Right kidney (tissue), 1 donor: ENCODE measurements around the gene ALG9.
"Not testable (repeated sequence)": the region's sequence is repeated elsewhere in the genome, so short reads cannot be mapped to it uniquely, and the experiment has no call there.

Source experiments
- DNase-seq: peaks from one replicate; pipeline ENCODE4 v3.0.0-alpha.2; 2016

The ALG9 gene

GRCh38 chr11:111886032-111886431 lies 14.7 kb upstream of the ALG9 start:
- DNase-seq: no peak

- not testable (repeated sequence) for DNase-seq
Observed at GRCh38 chr11:111885053-111885452, 13.7 kb upstream of the ALG9 start.

DNA sequence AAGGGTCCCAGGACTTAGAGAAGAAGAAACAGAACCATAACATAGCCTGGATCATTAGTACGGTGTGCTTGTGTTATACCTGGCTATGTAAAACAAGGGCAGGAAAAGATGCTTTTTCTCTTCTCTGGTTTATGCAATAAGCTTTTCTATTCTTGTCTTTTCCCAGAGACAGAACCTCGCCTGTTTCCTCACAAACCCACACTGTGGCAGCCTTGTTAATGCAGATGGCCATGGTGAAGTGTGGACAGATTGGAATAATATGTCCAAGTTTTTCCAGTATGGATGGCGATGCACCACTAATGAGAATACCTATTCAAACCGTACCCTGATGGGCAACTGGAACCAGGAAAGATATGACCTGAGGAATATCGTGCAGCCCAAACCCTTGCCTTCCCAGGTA lies 10.8 kb upstream of the ALG9 start:
- no peak for DNase-seq

GRCh38 chr11:111879637-111879960 lies 8.2 kb upstream of the ALG9 start:
- no peak for DNase-seq

- peak; percentile 99 for DNase-seq
Observed at GRCh38 chr11:111878849-111879636, 7.7 kb upstream of the ALG9 start, which contains the start of the genes CFAP68 and FDXACB1. TSS of gene CFAP68 (plus strand) at chr11:111879541. CDS start at chr11:111879561, 20 bp downstream. TSS of gene FDXACB1 (minus strand) at chr11:111879165. CDS start at chr11:111879132, 33 bp downstream.

- no peak for DNase-seq
Observed at GRCh38 chr11:111878385-111878848, 7.0 kb upstream of the ALG9 start.

DNA sequence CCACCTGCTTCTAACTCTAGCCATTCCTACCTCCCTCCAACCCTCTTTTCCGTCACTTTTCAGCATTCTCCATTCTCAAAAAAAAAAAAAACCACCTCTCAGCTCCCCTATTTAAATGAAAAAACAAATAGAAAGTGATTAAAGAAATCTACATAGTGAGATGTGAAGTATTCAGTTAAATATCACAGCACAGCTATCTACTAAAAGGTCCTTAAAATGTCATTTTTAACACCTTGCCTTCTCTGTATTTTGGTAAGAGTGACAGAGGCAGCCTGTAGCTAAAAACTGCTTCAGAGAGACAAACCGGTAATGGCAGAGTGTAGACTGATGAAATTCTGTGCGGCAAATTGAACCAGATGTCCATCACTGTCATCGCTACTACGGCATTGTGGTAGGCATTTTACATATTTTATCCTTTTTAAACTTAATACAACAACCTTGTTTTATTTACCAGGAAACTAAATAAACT lies 346 bp upstream of the ALG9 start:
- no peak for DNase-seq

GRCh38 chr11:111870522-111870885 lies 877 bp downstream of the ALG9 start:
- no peak for DNase-seq

- no peak for DNase-seq
Observed at GRCh38 chr11:111870113-111870512, 1.3 kb downstream of the ALG9 start.

DNA sequence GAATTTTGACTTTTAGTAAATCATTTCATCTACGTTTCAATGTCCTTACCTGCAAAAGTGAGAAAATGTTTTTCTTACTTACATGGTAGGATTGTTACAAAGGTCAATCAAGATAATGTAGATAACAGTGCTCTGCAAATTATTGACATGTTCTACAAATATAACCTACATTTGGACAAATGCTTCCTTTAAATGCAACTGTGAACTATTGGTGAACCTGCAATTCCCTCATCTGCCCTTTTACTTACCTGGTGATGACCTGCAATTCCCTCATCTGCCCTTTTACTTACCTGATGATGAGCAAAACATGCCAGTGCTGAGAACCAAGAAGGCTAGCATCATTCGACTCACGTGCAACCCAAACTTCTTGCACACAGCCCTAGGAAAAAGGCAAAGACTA lies 11.1 kb downstream of the ALG9 start:
- DNase-seq: no peak

- no peak for DNase-seq
Observed at GRCh38 chr11:111855506-111855905, 15.9 kb downstream of the ALG9 start.

- no peak for DNase-seq
Observed at GRCh38 chr11:111852103-111852502, 19.3 kb downstream of the ALG9 start.

DNA sequence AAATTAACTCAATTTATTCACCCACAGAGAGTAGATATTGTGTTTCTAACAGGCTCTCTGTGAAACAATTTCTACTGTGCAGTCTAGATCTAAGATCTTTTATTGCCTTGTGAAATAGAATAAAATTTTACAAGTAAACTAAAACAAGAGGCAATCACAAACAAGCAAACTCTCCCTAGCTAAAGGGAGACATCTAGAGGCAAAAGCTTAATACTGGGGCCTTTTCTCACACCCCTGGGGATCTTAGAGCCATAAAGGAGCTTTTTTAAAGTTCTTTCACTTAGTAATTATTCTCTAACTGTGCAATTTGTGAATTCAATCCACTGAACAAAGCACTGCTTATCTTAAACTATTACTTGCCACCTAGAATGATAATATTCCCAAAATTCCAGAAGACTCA lies 19.7 kb downstream of the ALG9 start:
- no peak for DNase-seq

- no peak for DNase-seq
Observed at GRCh38 chr11:111851067-111851466, 20.3 kb downstream of the ALG9 start.

DNA sequence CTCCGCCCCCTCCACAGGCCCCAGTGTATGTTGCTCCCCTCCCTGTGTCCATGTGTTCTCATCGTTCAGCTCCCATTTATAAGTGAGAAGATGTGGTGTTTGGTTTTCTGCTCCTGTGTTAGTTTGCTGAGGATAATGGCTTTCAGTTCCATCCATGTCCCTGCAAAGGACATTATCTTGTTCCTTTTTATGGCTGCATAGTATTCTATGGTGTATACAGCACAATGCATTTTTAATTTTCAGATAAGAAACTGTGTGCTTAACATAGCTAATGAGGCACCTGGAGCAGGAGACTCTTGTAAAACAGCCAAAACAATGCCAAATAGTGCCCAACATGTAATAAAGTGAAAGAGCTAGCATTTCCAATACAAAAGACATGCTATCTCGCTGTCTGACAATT lies 21.8 kb downstream of the ALG9 start:
- no peak for DNase-seq

DNA sequence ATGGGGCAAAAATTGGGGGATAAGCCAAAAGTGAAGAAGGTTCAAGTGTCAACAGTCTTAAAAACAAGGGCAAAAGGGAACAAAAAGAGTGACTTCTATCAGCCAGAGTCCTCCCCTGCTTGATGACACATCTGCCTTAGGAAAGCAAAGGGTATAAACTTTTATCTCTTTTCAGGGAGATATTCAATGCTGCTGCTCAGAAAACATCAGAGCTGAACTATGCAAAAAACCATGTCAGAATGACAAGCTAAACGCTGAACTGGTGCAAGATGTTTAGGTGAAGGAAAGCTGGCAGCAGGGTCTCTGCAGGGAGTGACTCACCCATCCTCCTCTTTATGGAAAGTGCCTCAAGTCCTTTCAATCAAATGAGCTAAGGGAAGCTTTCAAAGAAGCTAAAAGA lies 24.7 kb downstream of the ALG9 start:
- no peak for DNase-seq

GRCh38 chr11:111846063-111846462 lies 25.3 kb downstream of the ALG9 start:
- no peak for DNase-seq

GRCh38 chr11:111845276-111846028 lies 25.9 kb downstream of the ALG9 start:
- DNase-seq: no peak

GRCh38 chr11:111843661-111844060 lies 27.7 kb downstream of the ALG9 start:
- DNase-seq: no peak

DNA sequence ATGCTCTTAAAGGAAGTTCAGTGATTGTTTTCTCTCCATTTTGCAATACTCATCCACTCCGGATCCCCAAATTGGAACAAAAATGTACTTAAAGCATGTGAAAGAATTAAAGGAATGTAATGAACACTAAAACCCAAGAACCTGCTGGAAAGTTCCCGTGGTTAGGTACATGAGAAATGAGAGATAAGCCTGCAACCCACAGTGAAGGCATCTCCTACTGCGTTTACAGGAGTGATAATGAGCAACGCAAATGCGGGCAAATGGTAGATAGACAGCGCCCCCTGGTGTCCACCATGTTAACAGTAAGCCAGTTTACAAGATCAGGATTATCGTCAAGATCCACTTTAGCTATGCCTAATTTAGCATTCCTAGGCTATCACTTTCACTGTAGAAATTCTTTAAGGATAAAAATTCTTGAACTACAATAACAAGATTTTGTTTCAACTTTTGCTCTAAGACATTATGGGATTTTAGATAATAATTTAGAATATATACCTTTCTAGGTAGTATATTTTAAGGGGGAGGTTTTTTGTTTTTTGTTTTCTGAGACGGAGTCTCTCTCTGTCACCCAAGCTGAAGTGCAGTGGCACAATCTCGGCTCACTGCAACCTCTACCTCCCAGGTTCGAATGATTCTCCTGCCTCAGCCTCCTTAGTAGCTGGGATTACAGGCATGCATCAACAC lies 29.9 kb downstream of the ALG9 start:
- DNase-seq: peak; percentile 30

- no peak for DNase-seq
Observed at GRCh38 chr11:111840143-111840542, 31.2 kb downstream of the ALG9 start.

DNA sequence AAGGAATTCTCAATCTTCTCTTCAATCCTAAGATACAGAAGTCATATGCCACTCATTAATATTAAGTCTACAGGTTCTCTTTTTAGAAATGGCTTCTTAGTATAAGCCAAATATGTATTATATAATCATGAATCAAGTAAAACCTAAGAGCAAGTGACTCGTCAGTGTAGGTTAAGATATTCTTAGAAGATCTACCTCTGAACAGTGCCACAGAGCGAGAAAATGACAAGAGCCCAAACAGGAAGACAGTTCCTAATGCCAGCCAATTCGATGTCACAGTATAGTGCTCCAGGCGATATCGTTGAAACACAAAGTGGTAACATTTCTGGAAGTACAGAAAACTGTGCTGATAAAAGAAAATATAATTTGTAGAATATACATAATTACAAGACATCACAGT lies 33.3 kb downstream of the ALG9 start:
- DNase-seq: no peak

DNA sequence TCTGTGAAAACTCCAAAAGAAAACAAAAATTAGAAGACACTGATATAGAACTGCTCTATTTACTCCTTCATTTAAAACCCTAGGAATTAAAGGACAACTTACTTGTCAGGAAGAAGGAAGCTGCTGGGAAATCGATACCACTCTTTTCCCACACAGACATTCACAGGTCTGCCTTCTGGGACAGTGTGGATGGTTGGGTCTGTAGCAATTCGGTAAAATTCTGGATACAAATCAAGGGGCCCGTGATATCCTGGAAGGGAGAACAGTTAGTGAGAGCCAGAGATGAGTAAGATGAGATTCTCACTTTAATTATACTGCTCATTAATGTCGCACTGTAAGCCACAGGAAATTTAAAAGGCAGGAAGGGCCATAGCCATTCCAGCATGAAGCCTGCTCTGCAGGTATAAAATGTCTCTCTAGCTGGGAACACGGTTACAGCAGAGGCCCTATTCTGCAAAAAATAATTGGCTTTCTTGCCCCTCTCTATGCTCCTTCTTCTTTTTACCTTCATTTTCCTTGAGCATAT lies 34.0 kb downstream of the ALG9 start:
- no peak for DNase-seq
